B cell (primary cell): ENCODE data around the gene INTS7. TPM values are rescaled to one million over a fixed set of nuclear protein-coding genes. Genes with fewer than 3 reads are reported as not detected.

ENCODE experiments used
- ATAC-seq: fragments of 200-7000 bp; cut with Tn5 transposase; one replicate; pipeline ENCODE4 v1.10.0; 2021; ENCODE audit warnings: low read depth, mild to moderate bottlenecking, moderate number of reproducible peaks, moderate library complexity
- CTCF ChIA-PET: fragments of 350-600 bp; sonication (Branson Sonifier 250); formaldehyde crosslinking; loops from one replicate; lab custom pipeline; 2021; ENCODE audit warnings: antibody characterized with exemption, inconsistent platforms; lab: Charles Lee
- POLR2A ChIA-PET: fragments of 350-600 bp; sonication (Branson Sonifier 250); formaldehyde crosslinking; loops from one replicate; lab custom pipeline; 2021; ENCODE audit warnings: antibody characterized with exemption; lab: Charles Lee
- DNase-seq: peaks from one replicate; pipeline ENCODE4 v3.0.0; 2013
- H2AFZ ChIP-seq: 2 replicates; pipeline ENCODE4 v1.6.1; 2012; ENCODE audit warnings: mild to moderate bottlenecking, low read depth, low read length; ENCODE audit not compliant: insufficient read depth, poor library complexity, severe bottlenecking
- H3K27ac ChIP-seq, 2 donors: 1 replicate in 1 of 2; 2 replicates in 1 of 2; pipeline ENCODE4 v1.5.1; 2012 to 2013; ENCODE audit warnings: low read length in 2 of 2, mild to moderate bottlenecking in 2 of 2, moderate library complexity in 1 of 2
- H3K27me3 ChIP-seq, 4 experiments: fragments of 200-600 bp in 1 of 4; sonication (generic) in 1 of 4; replicated peaks in 1 of 4; 1 replicate in 2 of 4; 2 replicates in 2 of 4; pipeline versions ENCODE4 v1.6.1 to v1.7.0; 2013 to 2016; ENCODE audit warnings: low read length in 3 of 4, mild to moderate bottlenecking in 2 of 4, mixed read lengths in 1 of 4, moderate library complexity in 1 of 4; ENCODE audit not compliant: insufficient read depth in 4 of 4, control insufficient read depth in 3 of 4; ENCODE audit errors: control extremely low read depth in 1 of 4
- H3K36me3 ChIP-seq, 2 experiments: replicated peaks in 1 of 2; 1 replicate in 1 of 2; 2 replicates in 1 of 2; pipeline versions ENCODE4 v1.6.1 to v1.7.1; 2013; ENCODE audit warnings: low read length in 1 of 2; ENCODE audit not compliant: insufficient read depth in 2 of 2, control insufficient read depth in 1 of 2; ENCODE audit errors: control extremely low read depth in 1 of 2, extremely low read depth in 1 of 2
- H3K4me1 ChIP-seq, 2 donors: fragments of 200-600 bp in 1 of 2; sonication (generic) in 1 of 2; 1 replicate in 1 of 2; 2 replicates in 1 of 2; pipeline versions ENCODE4 v1.5.1 to v1.6.1; 2013 to 2017; ENCODE audit warnings: low read length in 2 of 2; ENCODE audit not compliant: control insufficient read depth in 2 of 2, insufficient read depth in 2 of 2
- H3K4me2 ChIP-seq: replicated peaks from 2 replicates; pipeline ENCODE3; 2012; ENCODE audit warnings: mild to moderate bottlenecking, low read depth, low read length; ENCODE audit not compliant: poor library complexity, severe bottlenecking
- H3K4me3 ChIP-seq, 5 experiments: fragments of 200-600 bp in 1 of 5; sonication (generic) in 1 of 5; 1 replicate in 3 of 5; 2 replicates in 2 of 5; pipeline versions ENCODE4 v1.5.1 to v1.7.0; 2011 to 2016; ENCODE audit warnings: low read length in 4 of 5, mild to moderate bottlenecking in 4 of 5, low read depth in 2 of 5, control low read depth in 1 of 5, moderate library complexity in 1 of 5; ENCODE audit not compliant: insufficient read depth in 1 of 5; ENCODE audit errors: control extremely low read depth in 1 of 5, extremely low read depth in 1 of 5
- H3K79me2 ChIP-seq: fragments of 200-600 bp; sonication (generic); one replicate; pipeline ENCODE4 v1.6.0; 2016; ENCODE audit warnings: low read length; ENCODE audit not compliant: control insufficient read depth, insufficient read depth
- H3K9ac ChIP-seq: fragments of 200-600 bp; sonication (generic); 2 replicates; pipeline ENCODE4 v1.6.1; 2017; ENCODE audit warnings: mild to moderate bottlenecking, low read length, moderate library complexity
- H3K9me3 ChIP-seq, 3 donors: one replicate each; pipeline versions ENCODE4 v1.6.1 to v1.7.1; 2013; ENCODE audit warnings: low read length in 2 of 3; ENCODE audit not compliant: control insufficient read depth in 2 of 3, insufficient read depth in 1 of 3; ENCODE audit errors: control extremely low read depth in 1 of 3
- H4K20me1 ChIP-seq: 2 replicates; pipeline ENCODE4 v1.6.0; 2012; ENCODE audit warnings: mild to moderate bottlenecking, low read length; ENCODE audit not compliant: insufficient read depth, control insufficient read depth, poor library complexity, severe bottlenecking
- H3K27ac Mint-ChIP-seq: one replicate; pipeline ENCODE4 v1.8.0; 2021; ENCODE audit warnings: mixed read lengths
- H3K27me3 Mint-ChIP-seq: one replicate; pipeline ENCODE4 v1.8.0; 2021; ENCODE audit warnings: mixed read lengths
- H3K4me1 Mint-ChIP-seq: one replicate; pipeline ENCODE4 v1.8.0; 2021; ENCODE audit warnings: mixed read lengths
- H3K4me3 Mint-ChIP-seq: one replicate; pipeline ENCODE4 v1.8.0; 2021; ENCODE audit warnings: mixed read lengths
- H3K9me3 Mint-ChIP-seq: one replicate; pipeline ENCODE4 v1.8.0; 2022; ENCODE audit warnings: mixed read lengths; ENCODE audit not compliant: insufficient read depth
- CTCF ChIP-seq: fragments of 200-600 bp; IDR thresholded peaks from one replicate; pipeline ENCODE4 v1.8.0; 2022; ENCODE audit warnings: antibody characterized with exemption, mild to moderate bottlenecking
- EZH2 ChIP-seq: IDR thresholded peaks from 2 replicates; pipeline ENCODE4 v1.6.1; 2012; ENCODE audit warnings: borderline replicate concordance, low read depth, mild to moderate bottlenecking, moderate library complexity, low read length; ENCODE audit not compliant: insufficient read depth, poor library complexity, severe bottlenecking
- WGBS: methylation state at CpG from one replicate; pipeline ENCODE4 v1.1.5; 2013; ENCODE audit warnings: missing lambda C conversion rate; ENCODE audit not compliant: insufficient coverage; 5-methylcytosine and 5-hydroxymethylcytosine counted together
- intact Hi-C: fragments of 100-400 bp; cut with micrococcal nuclease; formaldehyde crosslinking; loops from one replicate; pipeline ENCODE4 v1.10.0; 2022
- polyA plus RNA-seq: library from polyadenylated mRNA; depleted of rRNA; stranded (reverse); fragments of >200 nt; gene quantifications from 2 replicates; pipeline ENCODE4 v1.2.3, GENCODE V29; 2012
- total RNA-seq, 2 donors: library from RNA; stranded (reverse); fragments of 120-200 nt in 1 of 2; gene quantifications; 1 replicate in 1 of 2; 2 replicates in 1 of 2; pipeline versions ENCODE4 v1.2.3 to v1.2.4, GENCODE V29; 2013 to 2022

The INTS7 gene
- total and polyA plus RNA-seq, 2 donors (not counting 1 experiment from before 2014, with no cell fraction given) = 8.3 to 19.2 TPM

- ATAC-seq = no peak
- Histone ChIP-seq H3K9ac (no peak overlapping the region), H2AFZ (no peak overlapping the region), H3K27ac (no peak overlapping the region), H3K27me3 (no peaks in the 10 kb centered on the region), H3K36me3 (no peaks in the 10 kb centered on the region), H4K20me1 (no peaks in the 10 kb centered on the region), H3K4me2 (no peak overlapping the region), H3K4me3 (no peak overlapping the region), H3K79me2 (no peaks in the 10 kb centered on the region), H3K4me1 (no peaks in the 10 kb centered on the region), H3K9me3 (peaks cover 0 to 10% (median 0%) of the 10 kb centered on the region in 3 donors)
- Mint-ChIP-seq H3K4me3 (no peak overlapping the region), H3K27me3 (peaks cover 9% of the 10 kb centered on the region), H3K9me3 (no peaks in the 10 kb centered on the region), H3K27ac (no peak overlapping the region), H3K4me1 (no peaks in the 10 kb centered on the region)
- no peak for DNase-seq
- WGBS = 100% methylated on average over 3 of the region's 9 CpGs
- TF ChIP-seq EZH2 = no peak
- no peak for TF ChIP-seq CTCF
- ChIA-PET POLR2A (no interaction called here), CTCF (no interaction called here)
- intact Hi-C loops = no loop called here
These were observed 138.4 kb downstream of the INTS7 start for GRCh38 chr1:211896958-211897357.

GRCh38 chr1:211895126-211895759, 140.1 kb downstream of the INTS7 start:
- no peak overlapping the region for H3K4me2 ChIP-seq
- no peaks in the 10 kb centered on the region for H3K9me3 ChIP-seq
- H3K27ac ChIP-seq = no peak overlapping the region
- no peak for TF ChIP-seq CTCF
- TF ChIP-seq EZH2 = no peak
- Mint-ChIP-seq H3K27me3 (peaks cover 10% of the 10 kb centered on the region), H3K4me1 (no peaks in the 10 kb centered on the region), H3K9me3 (no peaks in the 10 kb centered on the region), H3K27ac (no peak overlapping the region), H3K4me3 (no peak overlapping the region)
- no peak overlapping the region for H3K9ac ChIP-seq
- no peaks in the 10 kb centered on the region for H4K20me1 ChIP-seq
- no peak overlapping the region for H2AFZ ChIP-seq
- H3K4me1 ChIP-seq = no peaks in the 10 kb centered on the region
- intact Hi-C loops = no loop called here
- DNase-seq = no peak
- no peaks in the 10 kb centered on the region for H3K27me3 ChIP-seq
- 82% methylated on average over 3 of the region's 3 CpGs for WGBS
- H3K79me2 ChIP-seq = no peaks in the 10 kb centered on the region
- no peak overlapping the region for H3K4me3 ChIP-seq
- H3K36me3 ChIP-seq = no peaks in the 10 kb centered on the region
- ATAC-seq = no peak
- ChIA-PET CTCF (no interaction called here), POLR2A (no interaction called here)
